SK-N-SH (cell line): ENCODE data around the gene LHX6.

Experiments used
- CHD2 ChIP-seq: fragments of 150-350 bp; IDR thresholded peaks from 2 replicates; pipeline ENCODE4 v1.6.1; 2018; ENCODE audit warnings: low read length; ENCODE audit not compliant: partially characterized antibody
- EP300 ChIP-seq, 2 experiments: IDR thresholded peaks; 2 replicates each; pipeline versions ENCODE4 v1.4.0 to v1.6.1; 2012; ENCODE audit warnings: borderline replicate concordance in 1 of 2, low read depth in 1 of 2, low read length in 1 of 2
- FOXM1 ChIP-seq: IDR thresholded peaks from 2 replicates; pipeline ENCODE4 v1.4.0; 2012; ENCODE audit warnings: low read depth, mild to moderate bottlenecking
- RAD21 ChIP-seq: IDR thresholded peaks from 2 replicates; pipeline ENCODE4 v1.6.1; 2012; ENCODE audit warnings: mild to moderate bottlenecking, low read length
- RXRA ChIP-seq: IDR thresholded peaks from 2 replicates; pipeline ENCODE4 v1.4.0; 2012; ENCODE audit warnings: low read depth, mild to moderate bottlenecking, borderline replicate concordance
- SIN3A ChIP-seq: IDR thresholded peaks from 2 replicates; pipeline ENCODE4 v1.6.1; 2012; ENCODE audit warnings: low read depth, mild to moderate bottlenecking, low read length, moderate library complexity, borderline replicate concordance
- SMC3 ChIP-seq: IDR thresholded peaks from 2 replicates; pipeline ENCODE4 v1.6.1; 2012; ENCODE audit warnings: low read depth, low read length, improper control_type of control experiment
- TAF1 ChIP-seq: IDR thresholded peaks from 2 replicates; pipeline ENCODE4 v1.6.1; 2012; ENCODE audit warnings: low read depth, mild to moderate bottlenecking, low read length, moderate library complexity, borderline replicate concordance
- TCF12 ChIP-seq: IDR thresholded peaks from 2 replicates; pipeline ENCODE4 v1.4.0; 2012
- YY1 ChIP-seq: IDR thresholded peaks from 2 replicates; pipeline ENCODE4 v1.4.0; 2012; ENCODE audit warnings: low read depth, mild to moderate bottlenecking
- TF ChIP-seq, protein P1 (sequence below): fragments of 200-600 bp; sonication (generic); IDR thresholded peaks from 2 replicates; pipeline ENCODE4 v1.6.1; 2017; ENCODE audit warnings: antibody characterized with exemption, mild to moderate bottlenecking, moderate library complexity
- TF ChIP-seq, protein P2 (sequence below): IDR thresholded peaks from 2 replicates; pipeline ENCODE4 v1.4.0; 2012; ENCODE audit warnings: low read depth, borderline replicate concordance
- TF ChIP-seq, protein P3 (sequence below): IDR thresholded peaks from 2 replicates; pipeline ENCODE4 v1.4.0; 2012; ENCODE audit warnings: low read depth, borderline replicate concordance

- TF ChIP-seq SIN3A (no peak), EP300 (IDR thresholded peaks at IDR 0.05; ENCODE audit: borderline replicate concordance in 1 of 2, low read depth in 1 of 2, low read length in 1 of 2) (no peak), RAD21 (no peak), TAF1 (no peak), RXRA (no peak), FOXM1 (no peak), TCF12 (no peak), YY1 (no peak), CHD2 (no peak), SMC3 (no peak)
- TF ChIP-seq, protein P1, sequence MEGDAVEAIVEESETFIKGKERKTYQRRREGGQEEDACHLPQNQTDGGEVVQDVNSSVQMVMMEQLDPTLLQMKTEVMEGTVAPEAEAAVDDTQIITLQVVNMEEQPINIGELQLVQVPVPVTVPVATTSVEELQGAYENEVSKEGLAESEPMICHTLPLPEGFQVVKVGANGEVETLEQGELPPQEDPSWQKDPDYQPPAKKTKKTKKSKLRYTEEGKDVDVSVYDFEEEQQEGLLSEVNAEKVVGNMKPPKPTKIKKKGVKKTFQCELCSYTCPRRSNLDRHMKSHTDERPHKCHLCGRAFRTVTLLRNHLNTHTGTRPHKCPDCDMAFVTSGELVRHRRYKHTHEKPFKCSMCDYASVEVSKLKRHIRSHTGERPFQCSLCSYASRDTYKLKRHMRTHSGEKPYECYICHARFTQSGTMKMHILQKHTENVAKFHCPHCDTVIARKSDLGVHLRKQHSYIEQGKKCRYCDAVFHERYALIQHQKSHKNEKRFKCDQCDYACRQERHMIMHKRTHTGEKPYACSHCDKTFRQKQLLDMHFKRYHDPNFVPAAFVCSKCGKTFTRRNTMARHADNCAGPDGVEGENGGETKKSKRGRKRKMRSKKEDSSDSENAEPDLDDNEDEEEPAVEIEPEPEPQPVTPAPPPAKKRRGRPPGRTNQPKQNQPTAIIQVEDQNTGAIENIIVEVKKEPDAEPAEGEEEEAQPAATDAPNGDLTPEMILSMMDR = no peak
- TF ChIP-seq, protein P2, sequence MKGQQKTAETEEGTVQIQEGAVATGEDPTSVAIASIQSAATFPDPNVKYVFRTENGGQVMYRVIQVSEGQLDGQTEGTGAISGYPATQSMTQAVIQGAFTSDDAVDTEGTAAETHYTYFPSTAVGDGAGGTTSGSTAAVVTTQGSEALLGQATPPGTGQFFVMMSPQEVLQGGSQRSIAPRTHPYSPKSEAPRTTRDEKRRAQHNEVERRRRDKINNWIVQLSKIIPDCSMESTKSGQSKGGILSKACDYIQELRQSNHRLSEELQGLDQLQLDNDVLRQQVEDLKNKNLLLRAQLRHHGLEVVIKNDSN = no peak
- TF ChIP-seq, protein P3, sequence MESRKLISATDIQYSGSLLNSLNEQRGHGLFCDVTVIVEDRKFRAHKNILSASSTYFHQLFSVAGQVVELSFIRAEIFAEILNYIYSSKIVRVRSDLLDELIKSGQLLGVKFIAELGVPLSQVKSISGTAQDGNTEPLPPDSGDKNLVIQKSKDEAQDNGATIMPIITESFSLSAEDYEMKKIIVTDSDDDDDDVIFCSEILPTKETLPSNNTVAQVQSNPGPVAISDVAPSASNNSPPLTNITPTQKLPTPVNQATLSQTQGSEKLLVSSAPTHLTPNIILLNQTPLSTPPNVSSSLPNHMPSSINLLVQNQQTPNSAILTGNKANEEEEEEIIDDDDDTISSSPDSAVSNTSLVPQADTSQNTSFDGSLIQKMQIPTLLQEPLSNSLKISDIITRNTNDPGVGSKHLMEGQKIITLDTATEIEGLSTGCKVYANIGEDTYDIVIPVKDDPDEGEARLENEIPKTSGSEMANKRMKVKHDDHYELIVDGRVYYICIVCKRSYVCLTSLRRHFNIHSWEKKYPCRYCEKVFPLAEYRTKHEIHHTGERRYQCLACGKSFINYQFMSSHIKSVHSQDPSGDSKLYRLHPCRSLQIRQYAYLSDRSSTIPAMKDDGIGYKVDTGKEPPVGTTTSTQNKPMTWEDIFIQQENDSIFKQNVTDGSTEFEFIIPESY = no peak
Measured at GRCh38 chr9:122184551-122184950, 44.2 kb downstream of the LHX6 start.
